Loucy (cell line): ENCODE measurements around the gene PDGFA.

Experiments
- EZH2phosphoT487 ChIP-seq: fragments of 200-600 bp; IDR thresholded peaks from 2 replicates; pipeline ENCODE4 v1.6.1; 2018; ENCODE audit warnings: antibody characterized with exemption, mild to moderate bottlenecking, moderate library complexity, borderline replicate concordance
- TF ChIP-seq, protein P1 (sequence below): fragments of 200-600 bp; sonication (generic); conservative IDR thresholded peaks from 2 replicates; pipeline ENCODE4 v1.5.1; 2014; ENCODE audit warnings: mild to moderate bottlenecking, antibody characterized with exemption, low read length

DNA sequence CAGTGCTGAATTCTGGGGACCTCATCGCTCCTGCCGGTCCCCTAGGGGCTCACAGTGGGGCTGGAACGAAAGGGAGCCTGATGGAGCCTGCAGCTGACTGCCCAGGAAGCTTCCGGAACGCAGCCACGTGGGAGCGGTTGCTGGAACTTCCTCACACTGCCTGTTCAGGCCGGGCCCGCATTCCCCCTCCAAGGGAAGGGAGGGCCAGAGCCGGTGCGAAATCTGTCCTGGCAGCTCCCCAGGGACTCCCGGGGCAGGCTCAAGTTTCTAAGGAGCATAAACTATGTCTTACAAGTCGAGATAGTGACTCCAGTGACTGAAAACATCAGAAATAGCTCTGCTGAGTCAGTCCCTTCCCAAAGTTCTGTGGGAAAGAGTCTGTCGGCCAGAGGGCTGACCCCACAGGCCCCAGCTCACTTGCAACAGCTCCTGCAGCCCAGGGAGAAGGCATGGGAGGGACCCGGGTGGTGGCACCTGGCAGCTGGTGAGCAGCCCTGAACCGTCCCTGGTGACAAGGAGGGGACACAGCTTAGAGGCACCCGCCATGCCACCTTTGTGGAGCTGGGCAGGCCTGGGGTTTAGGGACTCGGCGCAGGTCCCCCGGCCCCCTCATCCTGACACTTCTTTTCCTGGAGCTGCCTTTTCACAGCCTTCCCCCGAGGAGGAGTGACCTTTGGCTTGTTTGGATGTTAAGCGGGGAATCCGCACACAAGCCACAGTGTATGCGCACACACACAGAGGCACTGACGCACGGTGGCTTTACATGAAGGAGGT, 47.6 kb downstream of the PDGFA start:
- TF ChIP-seq, protein P1, sequence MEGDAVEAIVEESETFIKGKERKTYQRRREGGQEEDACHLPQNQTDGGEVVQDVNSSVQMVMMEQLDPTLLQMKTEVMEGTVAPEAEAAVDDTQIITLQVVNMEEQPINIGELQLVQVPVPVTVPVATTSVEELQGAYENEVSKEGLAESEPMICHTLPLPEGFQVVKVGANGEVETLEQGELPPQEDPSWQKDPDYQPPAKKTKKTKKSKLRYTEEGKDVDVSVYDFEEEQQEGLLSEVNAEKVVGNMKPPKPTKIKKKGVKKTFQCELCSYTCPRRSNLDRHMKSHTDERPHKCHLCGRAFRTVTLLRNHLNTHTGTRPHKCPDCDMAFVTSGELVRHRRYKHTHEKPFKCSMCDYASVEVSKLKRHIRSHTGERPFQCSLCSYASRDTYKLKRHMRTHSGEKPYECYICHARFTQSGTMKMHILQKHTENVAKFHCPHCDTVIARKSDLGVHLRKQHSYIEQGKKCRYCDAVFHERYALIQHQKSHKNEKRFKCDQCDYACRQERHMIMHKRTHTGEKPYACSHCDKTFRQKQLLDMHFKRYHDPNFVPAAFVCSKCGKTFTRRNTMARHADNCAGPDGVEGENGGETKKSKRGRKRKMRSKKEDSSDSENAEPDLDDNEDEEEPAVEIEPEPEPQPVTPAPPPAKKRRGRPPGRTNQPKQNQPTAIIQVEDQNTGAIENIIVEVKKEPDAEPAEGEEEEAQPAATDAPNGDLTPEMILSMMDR = no peak
- TF ChIP-seq EZH2phosphoT487 = no peak
